LNCAP (cell line): Measurements from ENCODE around the gene RERE.

Experiments
- TF ChIP-seq, protein P1 (sequence below): fragments of 450-650 bp; IDR thresholded peaks from 2 replicates; pipeline ENCODE4 v1.5.1; 2017; ENCODE audit warnings: mild to moderate bottlenecking

RERE gene

DNA sequence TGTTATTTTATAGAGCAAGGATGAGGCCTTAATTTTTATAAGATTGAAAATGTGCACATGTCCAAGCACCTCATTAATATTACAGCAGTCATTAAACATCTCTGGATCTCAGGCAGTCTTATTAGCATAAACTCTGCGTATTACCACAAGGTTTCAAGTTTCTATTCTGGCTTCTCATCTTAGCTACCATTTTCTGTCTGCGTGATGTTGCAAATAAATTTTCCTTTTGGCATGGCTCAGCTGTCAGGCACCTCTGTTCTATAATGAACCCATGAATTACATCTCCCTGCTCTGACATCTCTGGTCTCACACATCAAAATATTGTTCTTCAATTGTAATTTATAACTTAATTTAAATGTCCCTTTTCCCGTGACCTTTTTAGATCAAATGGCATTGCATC lies 343.1 kb downstream of the RERE start:
- TF ChIP-seq, protein P1, sequence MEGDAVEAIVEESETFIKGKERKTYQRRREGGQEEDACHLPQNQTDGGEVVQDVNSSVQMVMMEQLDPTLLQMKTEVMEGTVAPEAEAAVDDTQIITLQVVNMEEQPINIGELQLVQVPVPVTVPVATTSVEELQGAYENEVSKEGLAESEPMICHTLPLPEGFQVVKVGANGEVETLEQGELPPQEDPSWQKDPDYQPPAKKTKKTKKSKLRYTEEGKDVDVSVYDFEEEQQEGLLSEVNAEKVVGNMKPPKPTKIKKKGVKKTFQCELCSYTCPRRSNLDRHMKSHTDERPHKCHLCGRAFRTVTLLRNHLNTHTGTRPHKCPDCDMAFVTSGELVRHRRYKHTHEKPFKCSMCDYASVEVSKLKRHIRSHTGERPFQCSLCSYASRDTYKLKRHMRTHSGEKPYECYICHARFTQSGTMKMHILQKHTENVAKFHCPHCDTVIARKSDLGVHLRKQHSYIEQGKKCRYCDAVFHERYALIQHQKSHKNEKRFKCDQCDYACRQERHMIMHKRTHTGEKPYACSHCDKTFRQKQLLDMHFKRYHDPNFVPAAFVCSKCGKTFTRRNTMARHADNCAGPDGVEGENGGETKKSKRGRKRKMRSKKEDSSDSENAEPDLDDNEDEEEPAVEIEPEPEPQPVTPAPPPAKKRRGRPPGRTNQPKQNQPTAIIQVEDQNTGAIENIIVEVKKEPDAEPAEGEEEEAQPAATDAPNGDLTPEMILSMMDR: no peak

DNA sequence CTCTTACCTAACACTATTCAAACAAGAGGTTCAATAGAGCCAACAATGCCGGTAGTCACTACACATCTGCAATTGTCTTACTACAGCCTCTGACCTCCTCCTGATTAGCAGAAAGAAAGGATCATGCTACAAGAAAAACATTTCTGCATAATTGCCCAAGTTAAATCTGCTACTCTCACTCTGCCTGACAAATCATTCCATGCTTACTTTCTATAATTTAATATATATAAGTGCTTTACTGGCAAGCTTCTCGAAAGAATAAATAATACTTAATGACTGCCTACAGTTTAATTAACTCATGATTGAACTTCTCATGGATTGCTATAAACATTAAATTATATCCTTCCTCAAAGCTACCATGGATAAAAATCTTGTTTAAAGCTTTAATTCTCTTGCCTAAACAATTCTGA lies 343.5 kb downstream of the RERE start:
- TF ChIP-seq, protein P1: no peak

DNA sequence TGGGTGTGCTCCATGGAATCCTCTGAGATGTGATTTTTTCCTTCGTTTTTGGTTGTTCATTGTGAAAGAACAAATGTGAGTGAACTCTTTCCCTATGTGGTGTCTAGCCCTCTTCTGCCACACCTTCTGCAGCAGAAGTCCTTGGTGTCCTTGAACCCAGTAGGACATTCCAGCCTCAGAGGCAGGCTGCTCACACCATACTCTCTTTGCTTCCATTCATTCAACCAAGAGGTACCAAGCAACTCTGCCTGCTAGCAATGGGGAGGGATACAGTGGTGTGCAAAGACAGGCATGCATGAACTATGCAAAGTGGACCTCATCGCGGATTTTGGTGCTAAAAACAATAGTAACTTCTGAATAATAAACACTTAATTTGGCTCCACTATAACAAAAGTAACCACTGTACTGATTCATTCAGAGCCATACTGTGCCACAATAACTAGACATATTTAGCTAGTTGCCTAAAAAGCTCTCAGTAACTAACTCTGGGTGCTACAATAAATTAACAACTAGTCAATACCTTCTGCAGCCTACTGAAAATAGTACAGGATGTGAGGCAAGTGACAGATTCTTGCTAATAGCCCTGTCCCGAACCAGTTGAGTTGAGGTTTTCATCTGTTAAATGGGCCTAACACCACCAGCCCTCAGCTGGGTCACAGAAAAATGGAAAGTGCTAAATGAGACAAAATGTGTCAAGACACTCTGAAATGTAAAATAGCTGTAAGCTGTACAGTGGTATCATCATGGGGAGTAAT lies 344.1 kb downstream of the RERE start:
- TF ChIP-seq, protein P1: no peak

- TF ChIP-seq, protein P1: no peak
Measured at GRCh38 chr1:8472668-8473067, 344.8 kb downstream of the RERE start.

- TF ChIP-seq, protein P1: no peak
Measured at GRCh38 chr1:8471451-8471850, 346.0 kb downstream of the RERE start.

- TF ChIP-seq, protein P1: no peak
Measured at GRCh38 chr1:8468751-8469150, 348.7 kb downstream of the RERE start.

GRCh38 chr1:8467308-8467707 lies 350.1 kb downstream of the RERE start:
- TF ChIP-seq, protein P1: no peak

- TF ChIP-seq, protein P1: no peak
Measured at GRCh38 chr1:8465692-8466091, 351.7 kb downstream of the RERE start.
